SK-N-SH (cell line): ENCODE measurements around the gene POMC. TPM values are rescaled to one million over a fixed set of nuclear protein-coding genes. Genes with fewer than 3 reads are reported as not detected.

Experiments
- CTCF ChIA-PET: fragments of 300-600, 350-600 bp; formaldehyde crosslinking; extraction: SDS; loops from one replicate; lab custom pipeline; 2021; lab: Yijun Ruan, JAX
- POLR2A ChIA-PET: fragments of 350-600 bp; sonication (Branson Sonifier 250); formaldehyde crosslinking; extraction: SDS; loops from one replicate; lab custom pipeline; 2020; ENCODE audit warnings: antibody characterized with exemption, inconsistent platforms; lab: Yijun Ruan, JAX
- DNase-seq: peaks from one replicate; pipeline ENCODE4 v3.0.0; 2012
- H2AFZ ChIP-seq: fragments of 200-600 bp; sonication (generic); 2 replicates; pipeline ENCODE4 v1.8.1; 2016; ENCODE audit warnings: antibody characterized with exemption, mild to moderate bottlenecking, low read depth
- H3F3A ChIP-seq: fragments of 200-600 bp; sonication (generic); replicated peaks from 2 replicates; pipeline ENCODE3; 2016; ENCODE audit warnings: antibody characterized with exemption, mild to moderate bottlenecking; ENCODE audit not compliant: insufficient read depth
- H3K27ac ChIP-seq, 2 experiments: fragments of 200-500 bp in 1 of 2; fragments of 200-600 bp in 1 of 2; sonication (Bioruptor generic) in 1 of 2; sonication (generic), shearing (Covaris generic) in 1 of 2; 2 replicates each; pipeline versions ENCODE4 v1.5.1 to v1.6.1; 2014 to 2016; ENCODE audit warnings: low read depth in 2 of 2, inconsistent platforms in 1 of 2, low read length in 1 of 2, mild to moderate bottlenecking in 1 of 2, mixed read lengths in 1 of 2
- H3K27me3 ChIP-seq: fragments of 200-600 bp; sonication (generic), shearing (Covaris generic); 2 replicates; pipeline ENCODE4 v1.6.1; 2016; ENCODE audit warnings: mixed run types; ENCODE audit not compliant: insufficient read depth
- H3K36me3 ChIP-seq, 2 experiments: fragments of 200-500 bp in 1 of 2; fragments of 200-600 bp in 1 of 2; sonication (Bioruptor generic) in 1 of 2; sonication (generic) in 1 of 2; replicated peaks in 1 of 2; 2 replicates each; pipeline versions ENCODE3 to v1.5.1; 2014 to 2016; ENCODE audit warnings: low read length in 1 of 2, mild to moderate bottlenecking in 1 of 2; ENCODE audit not compliant: insufficient read depth in 2 of 2, control insufficient read depth in 1 of 2
- H3K4me1 ChIP-seq, 2 experiments: fragments of 200-500 bp in 1 of 2; fragments of 200-600 bp in 1 of 2; sonication (Bioruptor generic) in 1 of 2; sonication (generic), shearing (Covaris generic) in 1 of 2; 2 replicates each; pipeline versions ENCODE4 v1.5.1 to v1.6.1; 2014 to 2016; ENCODE audit warnings: low read depth in 1 of 2, low read length in 1 of 2, mixed run types in 1 of 2; ENCODE audit not compliant: insufficient read depth in 2 of 2, control insufficient read depth in 1 of 2
- H3K4me2 ChIP-seq: fragments of 200-600 bp; sonication (generic), shearing (Covaris generic); 2 replicates; pipeline ENCODE4 v1.6.1; 2017; ENCODE audit warnings: mixed run types
- H3K4me3 ChIP-seq, 2 experiments: fragments of 200-500 bp in 1 of 2; fragments of 200-600 bp in 1 of 2; sonication (Bioruptor generic) in 1 of 2; sonication (generic), shearing (Covaris generic) in 1 of 2; 2 replicates each; pipeline versions ENCODE4 v1.5.1 to v1.8.1; 2014 to 2016; ENCODE audit warnings: low read depth in 2 of 2, inconsistent platforms in 1 of 2, low read length in 1 of 2, mild to moderate bottlenecking in 1 of 2, mixed read lengths in 1 of 2, moderate library complexity in 1 of 2
- H3K79me2 ChIP-seq: fragments of 200-600 bp; sonication (generic); 2 replicates; pipeline ENCODE4 v1.8.1; 2017; ENCODE audit warnings: mild to moderate bottlenecking; ENCODE audit not compliant: insufficient read depth
- H3K9ac ChIP-seq: fragments of 200-600 bp; sonication (generic); 2 replicates; pipeline ENCODE4 v1.6.1; 2017; ENCODE audit warnings: mixed run types
- H3K9me2 ChIP-seq: fragments of 200-600 bp; sonication (generic); 2 replicates; pipeline ENCODE4 v1.6.1; 2017; ENCODE audit warnings: mixed run types
- H3K9me3 ChIP-seq: fragments of 200-600 bp; sonication (generic); 2 replicates; pipeline ENCODE4 v1.6.1; 2017; ENCODE audit warnings: mixed run types, mild to moderate bottlenecking, moderate library complexity
- H4K20me1 ChIP-seq: fragments of 200-600 bp; sonication (generic); 2 replicates; pipeline ENCODE4 v1.6.1; 2017; ENCODE audit warnings: mild to moderate bottlenecking, mixed run types; ENCODE audit not compliant: insufficient read depth
- CTCF ChIP-seq: fragments of 200-600 bp; sonication (generic); IDR thresholded peaks from 2 replicates; pipeline ENCODE4 v1.6.1; 2017; ENCODE audit warnings: antibody characterized with exemption, mild to moderate bottlenecking, moderate library complexity
- EP300 ChIP-seq, 2 experiments: IDR thresholded peaks; 2 replicates each; pipeline versions ENCODE4 v1.4.0 to v1.6.1; 2012; ENCODE audit warnings: borderline replicate concordance in 1 of 2, low read depth in 1 of 2, low read length in 1 of 2
- EZH2phosphoT487 ChIP-seq: fragments of 200-600 bp; sonication (generic); IDR thresholded peaks from 2 replicates; pipeline ENCODE4 v1.6.1; 2017; ENCODE audit warnings: low read depth, mixed run types, mild to moderate bottlenecking, antibody characterized with exemption, moderate library complexity, borderline replicate concordance
- FOSL2 ChIP-seq: IDR thresholded peaks from 2 replicates; pipeline ENCODE4 v1.4.0; 2012; ENCODE audit warnings: low read depth, mild to moderate bottlenecking, moderate library complexity, borderline replicate concordance
- GABPA ChIP-seq: IDR thresholded peaks from 2 replicates; pipeline ENCODE4 v1.4.0; 2012; ENCODE audit warnings: low read depth, mild to moderate bottlenecking
- JUND ChIP-seq: IDR thresholded peaks from 2 replicates; pipeline ENCODE4 v1.4.0; 2012
- RAD21 ChIP-seq: IDR thresholded peaks from 2 replicates; pipeline ENCODE4 v1.6.1; 2012; ENCODE audit warnings: mild to moderate bottlenecking, low read length
- RCOR1 ChIP-seq: fragments of 150-350 bp; IDR thresholded peaks from 2 replicates; pipeline ENCODE4 v1.6.1; 2017; ENCODE audit warnings: antibody characterized with exemption, low read length
- REST ChIP-seq: IDR thresholded peaks from 2 replicates; pipeline ENCODE4 v1.6.1; 2012; ENCODE audit warnings: mild to moderate bottlenecking, low read depth, low read length, moderate library complexity
- RFX5 ChIP-seq: IDR thresholded peaks from 2 replicates; pipeline ENCODE4 v1.6.1; 2012; ENCODE audit warnings: mild to moderate bottlenecking, improper control_type of control experiment, low read length
- SMC3 ChIP-seq: IDR thresholded peaks from 2 replicates; pipeline ENCODE4 v1.6.1; 2012; ENCODE audit warnings: low read depth, low read length, improper control_type of control experiment
- USF1 ChIP-seq: IDR thresholded peaks from 2 replicates; pipeline ENCODE4 v1.4.0; 2012; ENCODE audit warnings: low read depth, borderline replicate concordance
- ZBTB33 ChIP-seq: IDR thresholded peaks from 2 replicates; pipeline ENCODE4 v1.4.0; 2012; ENCODE audit warnings: low read depth, borderline replicate concordance
- WGBS: methylation state at CpG from one replicate; pipeline ENCODE4 v1.1.6; 2017; ENCODE audit warnings: low lambda C conversion rate; 5-methylcytosine and 5-hydroxymethylcytosine counted together
- polyA plus RNA-seq, 3 experiments: library from polyadenylated mRNA; depleted of rRNA; stranded (reverse); fragments of >200 nt; gene quantifications; 2 replicates each; pipeline ENCODE4 v1.2.3, GENCODE V29; 2012

The POMC gene
- polyA plus RNA-seq, 1 of the 3 experiments (the other 2 are of a cell fraction) = not detected

GRCh38 chr2:25165992-25166875 lies 2.1 kb downstream of the POMC start:
- CTCF ChIA-PET = interaction anchor here (0.6 to 8.5 kb wide), 39 partner anchors 10 to 649 kb away, joined by 3 to 121 read pairs (median 4); no protein-coding TSS in a partner anchor
- Histone ChIP-seq H3K4me2 (no peak overlapping the region), H3K4me3 (no peak overlapping the region), H3K9me2 (no peaks in the 10 kb centered on the region), H3K4me1 (peaks cover 0 to 8% of the 10 kb centered on the region in 2 experiments; a peak in 1 of 4 replicates), H4K20me1 (no peaks in the 10 kb centered on the region), H3K79me2 (no peaks in the 10 kb centered on the region), H3F3A (no peaks in the 10 kb centered on the region), H2AFZ (no peak overlapping the region), H3K27ac (no peak overlapping the region), H3K9ac (no peak overlapping the region), H3K36me3 (no peaks in the 10 kb centered on the region), H3K27me3 (peaks cover 42% of the 10 kb centered on the region), H3K9me3 (no peaks in the 10 kb centered on the region)
- POLR2A ChIA-PET = no interaction called here
- WGBS = 57% methylated on average over 10 of the region's 10 CpGs
- peak; percentile 73 for DNase-seq
- TF ChIP-seq SMC3 (peak; percentile 48; the same call in 1 of the 2 replicates), CTCF (peak; percentile 41), RAD21 (peak; percentile 79), USF1 (no peak), RCOR1 (no peak)

- Histone ChIP-seq H3K36me3 (no peaks in the 10 kb centered on the region), H3F3A (no peaks in the 10 kb centered on the region), H4K20me1 (no peaks in the 10 kb centered on the region), H3K9me3 (no peaks in the 10 kb centered on the region), H3K4me3 (no peak overlapping the region), H3K27ac (no peak overlapping the region), H3K9ac (no peak overlapping the region), H3K9me2 (no peaks in the 10 kb centered on the region), H3K4me2 (no peak overlapping the region), H3K4me1 (peaks cover 0 to 19% of the 10 kb centered on the region in 2 experiments; a peak in 1 of 4 replicates), H2AFZ (no peak overlapping the region), H3K79me2 (no peaks in the 10 kb centered on the region), H3K27me3 (peaks cover 35% of the 10 kb centered on the region)
- 66% methylated on average over 5 of the region's 8 CpGs for WGBS
- ChIA-PET POLR2A (no interaction called here), CTCF (interaction anchor here (1.3 to 8.5 kb wide), 9 partner anchors 10 to 189 kb away, joined by 3 to 121 read pairs (median 11); no protein-coding TSS in a partner anchor)
- no peak for DNase-seq
- no peak for TF ChIP-seq EP300 (IDR thresholded peaks at IDR 0.05; ENCODE audit: borderline replicate concordance in 1 of 2, low read depth in 1 of 2, low read length in 1 of 2)
- no peak for TF ChIP-seq CTCF
- TF ChIP-seq REST = no peak; the same call in 1 of the 2 replicates
- no peak for TF ChIP-seq EZH2phosphoT487
- no peak for TF ChIP-seq GABPA
- no peak for TF ChIP-seq RFX5
- TF ChIP-seq ZBTB33 = no peak
- TF ChIP-seq JUND = no peak
- TF ChIP-seq FOSL2 = no peak
- no peak for TF ChIP-seq RCOR1
These were observed 3.8 kb downstream of the POMC start for GRCh38 chr2:25164561-25164960.
